Astrocyte (in vitro differentiated cells and primary cell): ENCODE data around the gene AATK.

Experiments used
- CTCF ChIP-seq: IDR thresholded peaks from 2 replicates; pipeline ENCODE4 v1.5.1; 2011; ENCODE audit warnings: low read depth, mild to moderate bottlenecking, inconsistent platforms, low read length, moderate library complexity; ENCODE audit not compliant: insufficient read depth
- EZH2 ChIP-seq: IDR thresholded peaks from 2 replicates; pipeline ENCODE4 v1.6.1; 2012; ENCODE audit warnings: mild to moderate bottlenecking, low read length, inconsistent platforms; ENCODE audit not compliant: insufficient read depth

- TF ChIP-seq CTCF = no peak
- TF ChIP-seq EZH2 = no peak
Measured at GRCh38 chr17:81173052-81173761, 7.2 kb upstream of the AATK start.
